SK-N-MC (cell line): ENCODE measurements around the gene GABBR2.

ENCODE experiments used
- EZH2 ChIP-seq: fragments of 200-600 bp; sonication (generic); IDR thresholded peaks from one replicate; pipeline ENCODE4 v1.6.1; 2017; ENCODE audit warnings: antibody characterized with exemption
- FOXP2 ChIP-seq: optimal IDR thresholded peaks from 2 replicates; pipeline ENCODE3; 2011; ENCODE audit warnings: mild to moderate bottlenecking, moderate library complexity; ENCODE audit not compliant: insufficient read depth; ENCODE audit errors: extremely low read length, control extremely low read depth
- POLR2AphosphoS5 ChIP-seq: IDR thresholded peaks from 2 replicates; pipeline ENCODE4 v1.6.1; 2012; ENCODE audit warnings: mild to moderate bottlenecking, low read depth, low read length, borderline replicate concordance

DNA sequence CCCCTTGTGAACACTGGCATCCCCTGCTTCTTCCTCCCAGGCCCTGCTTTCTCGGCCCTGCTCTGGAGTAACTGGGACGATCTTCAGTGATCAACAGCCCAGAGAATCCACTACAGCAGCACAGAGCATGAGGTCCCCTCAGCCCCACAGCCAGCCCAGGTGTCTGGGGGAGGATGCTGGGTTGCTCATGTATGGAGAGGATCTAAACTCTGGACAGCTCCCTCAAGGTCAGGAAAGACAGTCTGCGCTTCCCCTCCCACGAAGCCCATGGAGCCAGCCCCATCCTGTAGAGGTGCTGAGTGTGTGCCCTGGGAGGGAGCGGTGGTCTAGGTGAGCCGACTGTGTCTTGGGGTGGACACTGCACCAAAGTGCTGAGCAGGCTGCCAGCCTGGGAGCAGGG lies 190.2 kb downstream of the GABBR2 start:
- TF ChIP-seq POLR2AphosphoS5: no peak
- no peak for TF ChIP-seq EZH2
- no peak for TF ChIP-seq FOXP2
